ENCODE data around the gene PPM1L.

Gene PPM1L

DNA sequence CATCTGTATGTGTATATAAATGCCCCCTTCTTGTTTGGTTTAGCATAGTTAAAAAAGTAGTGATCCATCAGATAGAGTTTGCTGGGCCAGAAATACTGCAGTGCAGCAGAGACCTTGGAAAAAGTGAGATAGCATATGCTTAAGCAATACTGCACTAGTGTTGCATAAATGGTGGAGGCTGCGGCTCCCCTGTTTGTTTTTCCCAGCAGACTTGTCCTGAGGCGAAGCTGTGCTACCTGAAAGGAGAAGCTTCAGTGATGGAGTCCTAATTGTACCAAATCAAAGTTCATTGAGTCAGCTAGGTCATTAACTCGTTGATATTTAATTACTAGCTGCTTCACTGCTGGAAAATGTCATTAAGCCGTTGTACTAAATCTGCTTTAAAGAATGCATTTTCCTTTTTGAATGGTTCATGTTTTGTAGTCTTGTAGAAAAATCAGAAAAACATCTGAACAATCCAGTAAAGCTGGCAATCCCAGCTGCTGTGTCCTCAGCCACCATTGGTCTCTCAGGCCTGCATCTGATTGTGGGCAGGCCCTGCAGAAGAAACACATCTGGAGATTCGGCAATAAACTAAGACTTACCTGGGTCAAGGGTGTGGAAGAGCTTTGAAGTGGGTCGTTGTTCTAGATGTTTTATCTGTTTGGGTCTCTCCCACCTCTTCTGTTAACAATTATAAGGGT is 179.5 kb downstream of the PPM1L start:
- ATAC-seq: no peak
- TF ChIP-seq BACH2 (CRISPR knock-in tag; IDR thresholded peaks at IDR 0.05; ENCODE audit: borderline replicate concordance): no peak
- no peak for TF ChIP-seq ZFP3 (CRISPR knock-in tag; IDR thresholded peaks at IDR 0.05)
- no peak for TF ChIP-seq ZNF70 (CRISPR knock-in tag; IDR thresholded peaks at IDR 0.05)
- no peak for TF ChIP-seq CSDC2 (CRISPR knock-in tag; IDR thresholded peaks at IDR 0.05)
- no peak for TF ChIP-seq OSR1 (CRISPR knock-in tag; IDR thresholded peaks at IDR 0.05)
- no peak for TF ChIP-seq TOX (CRISPR knock-in tag; IDR thresholded peaks at IDR 0.05; ENCODE audit: borderline replicate concordance)
- TF ChIP-seq, protein P1, sequence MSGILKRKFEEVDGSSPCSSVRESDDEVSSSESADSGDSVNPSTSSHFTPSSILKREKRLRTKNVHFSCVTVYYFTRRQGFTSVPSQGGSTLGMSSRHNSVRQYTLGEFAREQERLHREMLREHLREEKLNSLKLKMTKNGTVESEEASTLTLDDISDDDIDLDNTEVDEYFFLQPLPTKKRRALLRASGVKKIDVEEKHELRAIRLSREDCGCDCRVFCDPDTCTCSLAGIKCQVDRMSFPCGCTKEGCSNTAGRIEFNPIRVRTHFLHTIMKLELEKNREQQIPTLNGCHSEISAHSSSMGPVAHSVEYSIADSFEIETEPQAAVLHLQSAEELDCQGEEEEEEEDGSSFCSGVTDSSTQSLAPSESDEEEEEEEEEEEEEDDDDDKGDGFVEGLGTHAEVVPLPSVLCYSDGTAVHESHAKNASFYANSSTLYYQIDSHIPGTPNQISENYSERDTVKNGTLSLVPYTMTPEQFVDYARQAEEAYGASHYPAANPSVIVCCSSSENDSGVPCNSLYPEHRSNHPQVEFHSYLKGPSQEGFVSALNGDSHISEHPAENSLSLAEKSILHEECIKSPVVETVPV (CRISPR knock-in tag; IDR thresholded peaks at IDR 0.05): no peak
- no peak for TF ChIP-seq ZFP30 (CRISPR knock-in tag; IDR thresholded peaks at IDR 0.05)
- TF ChIP-seq GLIS3 (CRISPR knock-in tag; IDR thresholded peaks at IDR 0.05): no peak
- TF ChIP-seq, protein P2, sequence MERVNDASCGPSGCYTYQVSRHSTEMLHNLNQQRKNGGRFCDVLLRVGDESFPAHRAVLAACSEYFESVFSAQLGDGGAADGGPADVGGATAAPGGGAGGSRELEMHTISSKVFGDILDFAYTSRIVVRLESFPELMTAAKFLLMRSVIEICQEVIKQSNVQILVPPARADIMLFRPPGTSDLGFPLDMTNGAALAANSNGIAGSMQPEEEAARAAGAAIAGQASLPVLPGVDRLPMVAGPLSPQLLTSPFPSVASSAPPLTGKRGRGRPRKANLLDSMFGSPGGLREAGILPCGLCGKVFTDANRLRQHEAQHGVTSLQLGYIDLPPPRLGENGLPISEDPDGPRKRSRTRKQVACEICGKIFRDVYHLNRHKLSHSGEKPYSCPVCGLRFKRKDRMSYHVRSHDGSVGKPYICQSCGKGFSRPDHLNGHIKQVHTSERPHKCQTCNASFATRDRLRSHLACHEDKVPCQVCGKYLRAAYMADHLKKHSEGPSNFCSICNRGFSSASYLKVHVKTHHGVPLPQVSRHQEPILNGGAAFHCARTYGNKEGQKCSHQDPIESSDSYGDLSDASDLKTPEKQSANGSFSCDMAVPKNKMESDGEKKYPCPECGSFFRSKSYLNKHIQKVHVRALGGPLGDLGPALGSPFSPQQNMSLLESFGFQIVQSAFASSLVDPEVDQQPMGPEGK (CRISPR knock-in tag; IDR thresholded peaks at IDR 0.05; ENCODE audit: borderline replicate concordance): no peak
- TF ChIP-seq SNAI2 (CRISPR knock-in tag; IDR thresholded peaks at IDR 0.05): no peak
- no peak for TF ChIP-seq ZC3H10 (CRISPR knock-in tag; IDR thresholded peaks at IDR 0.05)
- TF ChIP-seq TCF4 (CRISPR knock-in tag; IDR thresholded peaks at IDR 0.05; ENCODE audit: borderline replicate concordance): no peak
- no peak for TF ChIP-seq PPARA (CRISPR knock-in tag; IDR thresholded peaks at IDR 0.05; ENCODE audit: borderline replicate concordance)
- no peak for TF ChIP-seq RARB (CRISPR knock-in tag; IDR thresholded peaks at IDR 0.05)
- no peak for TF ChIP-seq ISL1 (CRISPR knock-in tag; IDR thresholded peaks at IDR 0.05)
- TF ChIP-seq ESRRG (CRISPR knock-in tag; IDR thresholded peaks at IDR 0.05): no peak
- no peak for TF ChIP-seq ZNF8 (CRISPR knock-in tag; IDR thresholded peaks at IDR 0.05)
- TF ChIP-seq, protein P3, sequence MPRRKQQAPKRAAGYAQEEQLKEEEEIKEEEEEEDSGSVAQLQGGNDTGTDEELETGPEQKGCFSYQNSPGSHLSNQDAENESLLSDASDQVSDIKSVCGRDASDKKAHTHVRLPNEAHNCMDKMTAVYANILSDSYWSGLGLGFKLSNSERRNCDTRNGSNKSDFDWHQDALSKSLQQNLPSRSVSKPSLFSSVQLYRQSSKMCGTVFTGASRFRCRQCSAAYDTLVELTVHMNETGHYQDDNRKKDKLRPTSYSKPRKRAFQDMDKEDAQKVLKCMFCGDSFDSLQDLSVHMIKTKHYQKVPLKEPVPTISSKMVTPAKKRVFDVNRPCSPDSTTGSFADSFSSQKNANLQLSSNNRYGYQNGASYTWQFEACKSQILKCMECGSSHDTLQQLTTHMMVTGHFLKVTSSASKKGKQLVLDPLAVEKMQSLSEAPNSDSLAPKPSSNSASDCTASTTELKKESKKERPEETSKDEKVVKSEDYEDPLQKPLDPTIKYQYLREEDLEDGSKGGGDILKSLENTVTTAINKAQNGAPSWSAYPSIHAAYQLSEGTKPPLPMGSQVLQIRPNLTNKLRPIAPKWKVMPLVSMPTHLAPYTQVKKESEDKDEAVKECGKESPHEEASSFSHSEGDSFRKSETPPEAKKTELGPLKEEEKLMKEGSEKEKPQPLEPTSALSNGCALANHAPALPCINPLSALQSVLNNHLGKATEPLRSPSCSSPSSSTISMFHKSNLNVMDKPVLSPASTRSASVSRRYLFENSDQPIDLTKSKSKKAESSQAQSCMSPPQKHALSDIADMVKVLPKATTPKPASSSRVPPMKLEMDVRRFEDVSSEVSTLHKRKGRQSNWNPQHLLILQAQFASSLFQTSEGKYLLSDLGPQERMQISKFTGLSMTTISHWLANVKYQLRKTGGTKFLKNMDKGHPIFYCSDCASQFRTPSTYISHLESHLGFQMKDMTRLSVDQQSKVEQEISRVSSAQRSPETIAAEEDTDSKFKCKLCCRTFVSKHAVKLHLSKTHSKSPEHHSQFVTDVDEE (CRISPR knock-in tag; IDR thresholded peaks at IDR 0.05): no peak
- no peak for TF ChIP-seq ARNTL (CRISPR knock-in tag; IDR thresholded peaks at IDR 0.05; ENCODE audit: borderline replicate concordance, low read depth)

DNA sequence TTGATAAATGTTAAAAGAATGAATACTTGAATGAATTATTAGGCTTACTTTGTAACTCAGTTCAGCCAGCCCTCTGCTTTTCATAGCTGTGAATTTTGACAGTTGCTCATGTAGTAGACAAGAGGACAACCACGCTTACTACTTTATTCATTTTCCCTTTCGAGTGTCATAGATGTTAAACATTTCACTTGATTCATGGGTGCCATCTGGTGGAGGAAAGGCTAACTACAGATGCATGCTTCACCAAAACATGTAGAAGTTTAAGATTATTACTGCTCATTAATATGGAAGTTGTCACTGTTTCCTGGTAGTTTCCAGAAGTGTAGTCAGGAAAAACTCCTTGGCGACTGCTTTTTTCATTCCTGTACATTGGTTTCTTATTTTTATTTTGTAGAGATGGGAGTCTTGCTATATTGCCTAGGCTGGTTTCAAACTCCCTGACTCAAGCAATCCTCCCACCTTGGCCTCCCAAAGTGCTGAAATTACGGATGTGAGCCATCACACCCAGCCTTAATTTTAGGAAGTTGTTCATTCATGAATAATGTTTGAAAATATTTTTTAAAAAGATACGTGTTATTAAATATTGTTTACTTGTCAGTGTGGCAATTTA is 186.0 kb downstream of the PPM1L start:
- peak; percentile 86 for ATAC-seq
- TF ChIP-seq ZNF8 (CRISPR knock-in tag; IDR thresholded peaks at IDR 0.05) (no peak), GLIS3 (CRISPR knock-in tag; IDR thresholded peaks at IDR 0.05) (no peak)
- TF ChIP-seq, protein P3 (CRISPR knock-in tag; IDR thresholded peaks at IDR 0.05): no peak

DNA sequence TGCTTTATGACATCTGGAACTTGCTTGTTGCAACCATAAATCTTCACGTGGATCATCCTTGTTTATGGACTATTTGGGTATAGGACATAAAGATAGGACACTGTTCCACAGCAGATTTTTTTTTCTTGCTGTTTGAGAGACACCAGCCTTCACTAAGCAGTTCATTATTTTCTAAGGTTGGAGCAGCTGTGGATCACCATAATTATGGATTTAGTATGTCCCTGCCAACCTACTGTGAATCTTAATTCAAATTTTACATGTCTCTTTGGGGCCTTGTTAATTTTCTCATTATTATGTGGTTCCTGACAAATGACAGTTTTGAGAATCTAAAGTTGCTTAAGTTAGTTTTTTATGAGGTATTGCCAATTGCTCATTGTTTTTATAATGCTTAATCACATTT is 188.0 kb downstream of the PPM1L start:
- ATAC-seq: no peak
- TF ChIP-seq, protein P4, sequence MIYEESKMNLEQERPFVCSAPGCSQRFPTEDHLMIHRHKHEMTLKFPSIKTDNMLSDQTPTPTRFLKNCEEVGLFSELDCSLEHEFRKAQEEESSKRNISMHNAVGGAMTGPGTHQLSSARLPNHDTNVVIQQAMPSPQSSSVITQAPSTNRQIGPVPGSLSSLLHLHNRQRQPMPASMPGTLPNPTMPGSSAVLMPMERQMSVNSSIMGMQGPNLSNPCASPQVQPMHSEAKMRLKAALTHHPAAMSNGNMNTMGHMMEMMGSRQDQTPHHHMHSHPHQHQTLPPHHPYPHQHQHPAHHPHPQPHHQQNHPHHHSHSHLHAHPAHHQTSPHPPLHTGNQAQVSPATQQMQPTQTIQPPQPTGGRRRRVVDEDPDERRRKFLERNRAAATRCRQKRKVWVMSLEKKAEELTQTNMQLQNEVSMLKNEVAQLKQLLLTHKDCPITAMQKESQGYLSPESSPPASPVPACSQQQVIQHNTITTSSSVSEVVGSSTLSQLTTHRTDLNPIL (CRISPR knock-in tag; IDR thresholded peaks at IDR 0.05; ENCODE audit: low read depth): no peak
- TF ChIP-seq ZFP3 (CRISPR knock-in tag; IDR thresholded peaks at IDR 0.05) (no peak), GLIS3 (CRISPR knock-in tag; IDR thresholded peaks at IDR 0.05) (no peak), ZNF8 (CRISPR knock-in tag; IDR thresholded peaks at IDR 0.05) (no peak)
- TF ChIP-seq, protein P1 (CRISPR knock-in tag; IDR thresholded peaks at IDR 0.05): no peak
- TF ChIP-seq, protein P5, sequence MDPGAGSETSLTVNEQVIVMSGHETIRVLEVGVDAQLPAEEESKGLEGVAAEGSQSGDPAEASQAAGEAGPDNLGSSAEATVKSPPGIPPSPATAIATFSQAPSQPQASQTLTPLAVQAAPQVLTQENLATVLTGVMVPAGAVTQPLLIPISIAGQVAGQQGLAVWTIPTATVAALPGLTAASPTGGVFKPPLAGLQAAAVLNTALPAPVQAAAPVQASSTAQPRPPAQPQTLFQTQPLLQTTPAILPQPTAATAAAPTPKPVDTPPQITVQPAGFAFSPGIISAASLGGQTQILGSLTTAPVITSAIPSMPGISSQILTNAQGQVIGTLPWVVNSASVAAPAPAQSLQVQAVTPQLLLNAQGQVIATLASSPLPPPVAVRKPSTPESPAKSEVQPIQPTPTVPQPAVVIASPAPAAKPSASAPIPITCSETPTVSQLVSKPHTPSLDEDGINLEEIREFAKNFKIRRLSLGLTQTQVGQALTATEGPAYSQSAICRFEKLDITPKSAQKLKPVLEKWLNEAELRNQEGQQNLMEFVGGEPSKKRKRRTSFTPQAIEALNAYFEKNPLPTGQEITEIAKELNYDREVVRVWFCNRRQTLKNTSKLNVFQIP (CRISPR knock-in tag; IDR thresholded peaks at IDR 0.05; ENCODE audit: borderline replicate concordance, low read depth): no peak

All from SK-N-SH treated with all-trans-retinoic acid at 6 μM for 48 hours (cell line).